HCT116 (cell line): ENCODE measurements around the gene FTO.

Experiments
- CEBPB ChIP-seq: IDR thresholded peaks from 2 replicates; pipeline ENCODE4 v1.6.1; 2012; ENCODE audit warnings: low read depth
- EZH2 ChIP-seq: fragments of 200-600 bp; sonication (generic); IDR thresholded peaks from 2 replicates; pipeline ENCODE4 v1.6.1; 2017; ENCODE audit warnings: antibody characterized with exemption, mixed run types
- EZH2phosphoT487 ChIP-seq: fragments of 200-600 bp; IDR thresholded peaks from 2 replicates; pipeline ENCODE4 v1.6.1; 2018; ENCODE audit warnings: antibody characterized with exemption, borderline replicate concordance
- POLR2A ChIP-seq: IDR thresholded peaks from 2 replicates; pipeline ENCODE4 v1.7.0; 2011; ENCODE audit warnings: borderline replicate concordance; ENCODE audit not compliant: insufficient read depth, insufficient read length; ENCODE audit errors: extremely low read depth
- POLR2AphosphoS5 ChIP-seq: IDR thresholded peaks from 2 replicates; pipeline ENCODE4 v1.6.1; 2011; ENCODE audit warnings: mild to moderate bottlenecking, low read depth, low read length, moderate library complexity
- SIN3A ChIP-seq: IDR thresholded peaks from 2 replicates; pipeline ENCODE4 v1.6.1; 2012; ENCODE audit warnings: low read depth
- SRF ChIP-seq: IDR thresholded peaks from 2 replicates; pipeline ENCODE4 v1.6.1; 2012; ENCODE audit warnings: low read depth
- ZNF274 ChIP-seq: fragments of 200-500 bp; sonication (Bioruptor generic); IDR thresholded peaks from 2 replicates; pipeline ENCODE4 v1.6.1; 2014; ENCODE audit warnings: mild to moderate bottlenecking, low read depth, low read length, inconsistent platforms
- TF ChIP-seq, protein P1 (sequence below), 3 experiments: fragments of 200-600 bp in 1 of 3; sonication (generic) in 1 of 3; IDR thresholded peaks in 2 of 3; conservative IDR thresholded peaks in 1 of 3; 2 replicates each; pipeline ENCODE4 v1.5.1; 2012 to 2017; ENCODE audit warnings: low read depth in 2 of 3, low read length in 2 of 3, antibody characterized with exemption in 1 of 3, borderline replicate concordance in 1 of 3, control low read depth in 1 of 3, mild to moderate bottlenecking in 1 of 3, mixed read lengths in 1 of 3, mixed run types in 1 of 3, moderate library complexity in 1 of 3; ENCODE audit not compliant: insufficient read depth in 1 of 3
- TF ChIP-seq, protein P2 (sequence below): IDR thresholded peaks from 2 replicates; pipeline ENCODE4 v1.6.1; 2012; ENCODE audit warnings: low read depth

DNA sequence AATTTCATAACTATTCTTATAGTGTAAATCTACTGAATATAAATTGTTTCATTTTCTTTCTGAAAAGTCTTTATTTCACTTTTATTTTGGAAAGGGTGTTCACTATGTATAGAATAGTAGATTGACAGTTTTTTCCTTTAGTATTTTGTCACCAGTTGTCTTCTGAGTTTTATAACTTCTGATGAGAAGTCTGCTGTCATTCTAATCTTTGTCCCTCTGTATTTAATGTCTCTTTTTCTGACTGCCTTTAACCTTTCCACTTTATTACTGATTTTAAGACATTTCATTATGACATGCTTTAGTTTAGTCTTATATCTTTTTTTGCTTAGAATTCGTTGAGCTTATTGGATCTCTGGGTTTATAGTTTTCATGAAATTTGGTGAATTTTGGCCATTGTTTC is 166.9 kb downstream of the FTO start:
- TF ChIP-seq POLR2A, result no peak
- TF ChIP-seq, protein P1, sequence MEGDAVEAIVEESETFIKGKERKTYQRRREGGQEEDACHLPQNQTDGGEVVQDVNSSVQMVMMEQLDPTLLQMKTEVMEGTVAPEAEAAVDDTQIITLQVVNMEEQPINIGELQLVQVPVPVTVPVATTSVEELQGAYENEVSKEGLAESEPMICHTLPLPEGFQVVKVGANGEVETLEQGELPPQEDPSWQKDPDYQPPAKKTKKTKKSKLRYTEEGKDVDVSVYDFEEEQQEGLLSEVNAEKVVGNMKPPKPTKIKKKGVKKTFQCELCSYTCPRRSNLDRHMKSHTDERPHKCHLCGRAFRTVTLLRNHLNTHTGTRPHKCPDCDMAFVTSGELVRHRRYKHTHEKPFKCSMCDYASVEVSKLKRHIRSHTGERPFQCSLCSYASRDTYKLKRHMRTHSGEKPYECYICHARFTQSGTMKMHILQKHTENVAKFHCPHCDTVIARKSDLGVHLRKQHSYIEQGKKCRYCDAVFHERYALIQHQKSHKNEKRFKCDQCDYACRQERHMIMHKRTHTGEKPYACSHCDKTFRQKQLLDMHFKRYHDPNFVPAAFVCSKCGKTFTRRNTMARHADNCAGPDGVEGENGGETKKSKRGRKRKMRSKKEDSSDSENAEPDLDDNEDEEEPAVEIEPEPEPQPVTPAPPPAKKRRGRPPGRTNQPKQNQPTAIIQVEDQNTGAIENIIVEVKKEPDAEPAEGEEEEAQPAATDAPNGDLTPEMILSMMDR (IDR thresholded peaks at IDR 0.05 in 2 of 3, conservative IDR thresholded peaks at IDR 0.05 in 1 of 3; ENCODE audit: borderline replicate concordance in 1 of 3, insufficient read depth in 1 of 3, low read depth in 2 of 3, low read length in 2 of 3), result no peak
- no peak for TF ChIP-seq EZH2phosphoT487
- TF ChIP-seq ZNF274, result no peak
- TF ChIP-seq EZH2, result no peak
- TF ChIP-seq POLR2AphosphoS5, result no peak
- TF ChIP-seq CEBPB, result no peak
- TF ChIP-seq, protein P2, sequence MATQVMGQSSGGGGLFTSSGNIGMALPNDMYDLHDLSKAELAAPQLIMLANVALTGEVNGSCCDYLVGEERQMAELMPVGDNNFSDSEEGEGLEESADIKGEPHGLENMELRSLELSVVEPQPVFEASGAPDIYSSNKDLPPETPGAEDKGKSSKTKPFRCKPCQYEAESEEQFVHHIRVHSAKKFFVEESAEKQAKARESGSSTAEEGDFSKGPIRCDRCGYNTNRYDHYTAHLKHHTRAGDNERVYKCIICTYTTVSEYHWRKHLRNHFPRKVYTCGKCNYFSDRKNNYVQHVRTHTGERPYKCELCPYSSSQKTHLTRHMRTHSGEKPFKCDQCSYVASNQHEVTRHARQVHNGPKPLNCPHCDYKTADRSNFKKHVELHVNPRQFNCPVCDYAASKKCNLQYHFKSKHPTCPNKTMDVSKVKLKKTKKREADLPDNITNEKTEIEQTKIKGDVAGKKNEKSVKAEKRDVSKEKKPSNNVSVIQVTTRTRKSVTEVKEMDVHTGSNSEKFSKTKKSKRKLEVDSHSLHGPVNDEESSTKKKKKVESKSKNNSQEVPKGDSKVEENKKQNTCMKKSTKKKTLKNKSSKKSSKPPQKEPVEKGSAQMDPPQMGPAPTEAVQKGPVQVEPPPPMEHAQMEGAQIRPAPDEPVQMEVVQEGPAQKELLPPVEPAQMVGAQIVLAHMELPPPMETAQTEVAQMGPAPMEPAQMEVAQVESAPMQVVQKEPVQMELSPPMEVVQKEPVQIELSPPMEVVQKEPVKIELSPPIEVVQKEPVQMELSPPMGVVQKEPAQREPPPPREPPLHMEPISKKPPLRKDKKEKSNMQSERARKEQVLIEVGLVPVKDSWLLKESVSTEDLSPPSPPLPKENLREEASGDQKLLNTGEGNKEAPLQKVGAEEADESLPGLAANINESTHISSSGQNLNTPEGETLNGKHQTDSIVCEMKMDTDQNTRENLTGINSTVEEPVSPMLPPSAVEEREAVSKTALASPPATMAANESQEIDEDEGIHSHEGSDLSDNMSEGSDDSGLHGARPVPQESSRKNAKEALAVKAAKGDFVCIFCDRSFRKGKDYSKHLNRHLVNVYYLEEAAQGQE, result no peak
- TF ChIP-seq SRF, result no peak
- no peak for TF ChIP-seq SIN3A
